GM13976 (cell line): ENCODE data around the gene POLR2J.

Source experiments
- DNase-seq: peaks from one replicate; pipeline ENCODE4 v3.0.0; 2012; ENCODE audit warnings: low spot score
- in situ Hi-C: fragments of 300-500 bp; cut with MboI; formaldehyde crosslinking; loops from one replicate; pipeline ENCODE4 v1.12.0; 2022; ENCODE audit warnings: low sequenced_read_pairs, mixed read lengths, inconsistent platforms; ENCODE audit not compliant: unreplicated experiment
- TF ChIP-seq, protein P1 (sequence below): IDR thresholded peaks from 2 replicates; pipeline ENCODE4 v1.5.1; 2012; ENCODE audit warnings: borderline replicate concordance, mild to moderate bottlenecking; ENCODE audit not compliant: insufficient read depth; ENCODE audit errors: extremely low read depth, missing control alignments, control extremely low read depth

The POLR2J gene

GRCh38 chr7:102425639-102426267 lies 53.0 kb downstream of the POLR2J start:
- in situ Hi-C loops, result no loop called here
- peak; percentile 89 for DNase-seq
- TF ChIP-seq, protein P1, sequence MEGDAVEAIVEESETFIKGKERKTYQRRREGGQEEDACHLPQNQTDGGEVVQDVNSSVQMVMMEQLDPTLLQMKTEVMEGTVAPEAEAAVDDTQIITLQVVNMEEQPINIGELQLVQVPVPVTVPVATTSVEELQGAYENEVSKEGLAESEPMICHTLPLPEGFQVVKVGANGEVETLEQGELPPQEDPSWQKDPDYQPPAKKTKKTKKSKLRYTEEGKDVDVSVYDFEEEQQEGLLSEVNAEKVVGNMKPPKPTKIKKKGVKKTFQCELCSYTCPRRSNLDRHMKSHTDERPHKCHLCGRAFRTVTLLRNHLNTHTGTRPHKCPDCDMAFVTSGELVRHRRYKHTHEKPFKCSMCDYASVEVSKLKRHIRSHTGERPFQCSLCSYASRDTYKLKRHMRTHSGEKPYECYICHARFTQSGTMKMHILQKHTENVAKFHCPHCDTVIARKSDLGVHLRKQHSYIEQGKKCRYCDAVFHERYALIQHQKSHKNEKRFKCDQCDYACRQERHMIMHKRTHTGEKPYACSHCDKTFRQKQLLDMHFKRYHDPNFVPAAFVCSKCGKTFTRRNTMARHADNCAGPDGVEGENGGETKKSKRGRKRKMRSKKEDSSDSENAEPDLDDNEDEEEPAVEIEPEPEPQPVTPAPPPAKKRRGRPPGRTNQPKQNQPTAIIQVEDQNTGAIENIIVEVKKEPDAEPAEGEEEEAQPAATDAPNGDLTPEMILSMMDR, result no peak

- TF ChIP-seq, protein P1, result no peak
- in situ Hi-C loops, result no loop called here
- no peak for DNase-seq
Observed at GRCh38 chr7:102424787-102425218, 53.9 kb downstream of the POLR2J start.

DNA sequence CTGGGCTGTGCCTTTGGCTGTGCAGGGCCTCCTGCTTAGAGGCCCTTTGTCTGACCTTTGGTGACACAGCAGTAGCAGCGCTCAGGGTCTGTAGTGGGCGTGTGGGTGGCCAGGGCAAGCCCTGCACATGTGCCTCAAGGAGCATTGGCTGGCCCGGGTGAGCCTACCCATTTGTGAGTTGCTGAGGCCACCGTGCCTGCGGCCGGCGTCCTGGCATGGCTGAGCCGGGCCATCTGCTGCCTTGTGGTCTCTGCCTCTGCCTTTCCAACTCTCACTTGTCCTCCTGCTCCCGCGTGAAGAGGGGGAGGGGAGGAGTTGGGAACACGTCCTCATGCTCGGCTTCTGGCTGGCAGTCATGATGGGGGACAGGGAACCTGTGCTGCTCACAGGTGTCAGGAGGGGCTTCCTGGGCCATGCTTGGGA lies 54.6 kb downstream of the POLR2J start:
- in situ Hi-C loops, result no loop called here
- TF ChIP-seq, protein P1, result no peak
- DNase-seq, result no peak
